Activated T-helper 1 cell treated with anti-CD3 and anti-CD28 coated beads, Interleukin-12 subunit alpha, Interleukin-12 subunit beta, Interleukin-2, Interleukin-4 antibody, amounts not matched to agents 30 ng/mL and 10 ng/mL and 1 ng/mL, durations not matched to agents 14 hours and 24 hours and 36 hours (primary cell): ENCODE data around the gene PLA2G2F. TPM values are rescaled to one million over a fixed set of nuclear protein-coding genes. Genes with fewer than 3 reads are reported as not detected.
A peak's percentile ranks its signal among the peaks of the same experiment; 100 is the strongest.

Experiments used
- DNase-seq: peaks from one replicate; pipeline ENCODE4 v3.0.0; 2021; ENCODE audit warnings: low spot score
- H3K27ac Mint-ChIP-seq: one replicate; pipeline ENCODE4 v1.8.0; 2021; ENCODE audit warnings: mild to moderate bottlenecking, mixed read lengths
- H3K27me3 Mint-ChIP-seq: one replicate; pipeline ENCODE4 v1.8.0; 2022; ENCODE audit warnings: mild to moderate bottlenecking, moderate library complexity, mixed read lengths; ENCODE audit not compliant: insufficient read depth
- H3K36me3 Mint-ChIP-seq: one replicate; pipeline ENCODE4 v1.8.0; 2021; ENCODE audit warnings: low read depth, mixed read lengths
- H3K4me1 Mint-ChIP-seq: one replicate; pipeline ENCODE4 v1.8.0; 2021; ENCODE audit warnings: low read depth, mixed read lengths
- H3K4me3 Mint-ChIP-seq: one replicate; pipeline ENCODE4 v1.8.0; 2021; ENCODE audit warnings: mild to moderate bottlenecking, moderate library complexity, mixed read lengths
- H3K9me3 Mint-ChIP-seq: one replicate; pipeline ENCODE4 v1.8.0; 2021; ENCODE audit warnings: mixed read lengths
- intact Hi-C: fragments of 100-400 bp; cut with micrococcal nuclease; formaldehyde crosslinking; loops from one replicate; pipeline ENCODE4 v1.15.1; 2024
- total RNA-seq: library from RNA; stranded (reverse); gene quantifications from 2 replicates; pipeline ENCODE4 v1.2.3, GENCODE V29; 2022

The PLA2G2F gene
- total RNA-seq, 1 donor from 2014 or later = not detected

DNA sequence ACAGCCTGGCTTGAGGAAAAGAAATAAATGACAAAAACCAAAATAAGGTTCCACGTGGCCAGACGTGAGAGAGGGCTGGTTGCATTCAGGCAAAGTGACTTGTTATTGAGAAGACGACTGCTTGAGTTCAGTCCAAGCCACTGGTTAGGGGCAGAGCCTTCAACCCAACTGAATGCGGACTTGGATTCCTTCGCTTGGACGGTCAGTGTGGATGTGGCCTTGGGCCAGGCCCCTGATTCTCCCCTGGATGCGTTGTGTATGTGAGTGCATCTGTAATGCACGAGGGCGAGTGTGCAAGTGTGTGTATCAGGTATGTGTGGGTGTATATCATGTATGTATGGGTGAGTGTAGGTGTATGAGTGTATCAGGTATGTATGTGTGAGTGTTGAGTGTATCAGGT, 1.9 kb downstream of the PLA2G2F start:
- H3K9me3 Mint-ChIP-seq = no peaks in the 10 kb centered on the region
- H3K4me3 Mint-ChIP-seq = no peak overlapping the region
- DNase-seq = no peak
- H3K27ac Mint-ChIP-seq = no peak overlapping the region
- intact Hi-C loops = no loop called here
- H3K4me1 Mint-ChIP-seq = no peaks in the 10 kb centered on the region
- no peaks in the 10 kb centered on the region for H3K36me3 Mint-ChIP-seq
- peaks cover 4% of the 10 kb centered on the region for H3K27me3 Mint-ChIP-seq

DNA sequence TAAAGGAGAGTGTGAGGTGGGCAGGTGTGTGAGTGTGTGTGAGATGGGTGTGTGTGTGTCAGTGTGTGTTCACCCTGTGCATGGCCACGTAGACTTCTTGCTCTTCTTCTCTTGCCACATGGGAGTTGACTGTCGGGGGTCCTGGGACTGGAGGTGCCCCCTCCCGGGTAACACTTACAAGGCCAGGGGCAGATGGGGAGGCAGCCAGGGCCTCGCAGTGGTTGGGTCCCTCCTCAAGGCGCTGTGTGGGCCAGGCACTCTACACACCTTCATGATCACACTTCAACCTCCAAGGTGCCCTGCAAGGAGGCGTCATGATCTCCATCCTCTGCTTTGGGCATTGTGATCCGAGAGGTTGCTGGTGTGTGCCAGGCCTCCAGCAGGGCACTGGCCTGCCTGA, 2.3 kb downstream of the PLA2G2F start:
- no peak overlapping the region for H3K27ac Mint-ChIP-seq

DNA sequence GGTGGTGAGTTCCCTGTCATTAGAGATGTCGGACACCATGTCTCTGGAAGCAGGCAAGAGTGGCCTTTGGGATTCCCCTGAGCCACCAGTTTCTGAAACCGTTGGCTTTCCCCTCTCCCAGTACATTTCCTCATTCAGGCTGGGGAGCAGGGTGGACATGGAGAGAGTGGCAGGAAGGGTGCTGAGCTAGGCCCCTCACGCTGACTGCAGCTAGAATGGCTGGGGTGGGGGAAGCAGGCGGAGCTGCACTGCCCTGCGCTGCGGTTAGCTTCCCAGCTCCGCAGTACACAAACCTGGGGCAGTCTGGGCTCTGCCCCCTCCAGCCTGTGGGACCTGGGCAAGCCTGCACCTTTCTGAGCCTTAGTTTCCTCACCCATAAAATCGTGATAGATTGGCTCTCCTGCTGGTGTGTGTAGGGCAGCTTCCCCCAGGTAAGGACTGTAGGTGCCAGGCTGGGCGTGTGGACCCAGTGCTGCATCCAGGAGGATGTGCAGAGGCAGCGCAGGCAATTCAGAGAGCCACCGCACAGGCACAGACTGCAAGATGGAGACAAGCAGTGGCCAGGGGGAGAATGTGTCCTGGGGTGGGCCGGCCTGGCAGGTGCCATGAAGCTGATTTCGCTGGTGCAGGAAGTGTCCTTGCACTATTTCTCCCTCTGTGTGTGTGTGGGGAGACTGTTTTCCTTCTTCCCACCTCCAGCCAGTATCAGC, 3.0 kb downstream of the PLA2G2F start:
- intact Hi-C loops = no loop called here
- Mint-ChIP-seq H3K4me1 (no peaks in the 10 kb centered on the region), H3K4me3 (no peak overlapping the region), H3K9me3 (no peaks in the 10 kb centered on the region), H3K27ac (no peak overlapping the region), H3K27me3 (peaks cover 4% of the 10 kb centered on the region), H3K36me3 (no peaks in the 10 kb centered on the region)
- no peak for DNase-seq

More for the DNA sequence above, 2.3 kb downstream of the PLA2G2F start:
- Mint-ChIP-seq H3K36me3 (no peaks in the 10 kb centered on the region), H3K4me1 (no peaks in the 10 kb centered on the region), H3K4me3 (no peak overlapping the region), H3K27me3 (peaks cover 4% of the 10 kb centered on the region), H3K9me3 (no peaks in the 10 kb centered on the region)
- DNase-seq = no peak
- intact Hi-C loops = no loop called here

DNA sequence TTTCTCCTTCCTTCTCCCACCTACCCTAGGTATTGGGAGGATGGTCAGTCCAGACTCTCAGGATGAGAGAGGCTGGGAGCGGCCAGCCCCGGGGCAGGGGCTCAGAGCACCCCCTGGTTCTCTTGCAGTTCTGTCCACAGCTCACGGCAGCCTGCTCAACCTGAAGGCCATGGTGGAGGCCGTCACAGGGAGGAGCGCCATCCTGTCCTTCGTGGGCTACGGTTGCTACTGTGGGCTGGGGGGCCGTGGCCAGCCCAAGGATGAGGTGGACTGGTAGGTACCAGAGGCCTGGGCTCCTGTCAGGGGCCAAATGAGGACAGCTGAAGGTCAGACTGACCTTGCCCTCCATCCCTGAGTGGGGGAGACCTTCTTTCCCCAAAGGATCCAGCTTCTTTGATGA, 4.2 kb downstream of the PLA2G2F start:
- peaks cover 1% of the 10 kb centered on the region for H3K27me3 Mint-ChIP-seq
- H3K4me1 Mint-ChIP-seq = no peaks in the 10 kb centered on the region
- no peak overlapping the region for H3K27ac Mint-ChIP-seq
- no peak overlapping the region for H3K4me3 Mint-ChIP-seq
- no peak for DNase-seq
- H3K36me3 Mint-ChIP-seq = no peaks in the 10 kb centered on the region
- no peaks in the 10 kb centered on the region for H3K9me3 Mint-ChIP-seq
- intact Hi-C loops = no loop called here

DNA sequence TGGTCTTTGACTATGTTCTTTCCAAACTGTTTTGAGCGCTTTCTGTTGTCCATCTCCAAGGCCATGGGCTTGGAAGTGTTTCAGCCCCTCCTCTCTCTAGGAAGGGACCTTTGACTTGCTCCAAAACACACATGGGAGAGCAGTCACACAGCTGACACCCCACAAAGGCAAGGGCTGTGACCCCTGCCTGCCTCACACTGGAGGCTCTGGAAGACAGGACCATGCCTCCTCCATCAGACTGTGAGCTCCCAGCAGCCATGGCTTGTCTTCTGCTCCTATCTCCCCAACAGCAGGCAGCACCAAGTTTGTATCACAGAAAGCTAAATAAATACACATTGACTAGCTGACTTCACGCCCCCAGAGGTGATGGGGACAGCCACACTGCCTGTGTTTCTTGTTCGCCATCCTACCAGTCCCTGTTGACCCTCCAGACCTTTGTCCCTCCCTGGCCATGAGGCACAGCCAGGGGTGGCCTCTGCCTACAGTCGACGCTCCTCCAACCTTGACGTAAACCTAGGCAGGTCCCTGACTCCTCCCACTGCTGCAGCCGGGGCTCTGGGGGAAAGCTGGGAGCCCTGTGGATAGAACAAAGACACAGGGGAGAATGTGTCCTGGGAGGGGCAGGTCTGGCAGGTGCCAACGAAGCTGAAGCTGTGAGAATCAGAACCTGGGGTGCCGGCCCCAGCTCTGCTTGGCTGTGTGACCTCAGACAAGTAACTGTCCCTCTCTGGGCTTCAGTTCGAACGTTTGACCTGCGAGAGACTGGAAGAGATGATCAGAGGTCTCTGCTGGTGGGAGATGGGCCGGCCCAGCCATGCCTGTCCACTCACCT, 4.8 kb downstream of the PLA2G2F start:
- Mint-ChIP-seq H3K36me3 (no peaks in the 10 kb centered on the region), H3K4me3 (no peak overlapping the region), H3K9me3 (no peaks in the 10 kb centered on the region), H3K4me1 (no peaks in the 10 kb centered on the region), H3K27me3 (no peaks in the 10 kb centered on the region), H3K27ac (no peak overlapping the region)
- intact Hi-C loops = no loop called here
- DNase-seq = no peak

DNA sequence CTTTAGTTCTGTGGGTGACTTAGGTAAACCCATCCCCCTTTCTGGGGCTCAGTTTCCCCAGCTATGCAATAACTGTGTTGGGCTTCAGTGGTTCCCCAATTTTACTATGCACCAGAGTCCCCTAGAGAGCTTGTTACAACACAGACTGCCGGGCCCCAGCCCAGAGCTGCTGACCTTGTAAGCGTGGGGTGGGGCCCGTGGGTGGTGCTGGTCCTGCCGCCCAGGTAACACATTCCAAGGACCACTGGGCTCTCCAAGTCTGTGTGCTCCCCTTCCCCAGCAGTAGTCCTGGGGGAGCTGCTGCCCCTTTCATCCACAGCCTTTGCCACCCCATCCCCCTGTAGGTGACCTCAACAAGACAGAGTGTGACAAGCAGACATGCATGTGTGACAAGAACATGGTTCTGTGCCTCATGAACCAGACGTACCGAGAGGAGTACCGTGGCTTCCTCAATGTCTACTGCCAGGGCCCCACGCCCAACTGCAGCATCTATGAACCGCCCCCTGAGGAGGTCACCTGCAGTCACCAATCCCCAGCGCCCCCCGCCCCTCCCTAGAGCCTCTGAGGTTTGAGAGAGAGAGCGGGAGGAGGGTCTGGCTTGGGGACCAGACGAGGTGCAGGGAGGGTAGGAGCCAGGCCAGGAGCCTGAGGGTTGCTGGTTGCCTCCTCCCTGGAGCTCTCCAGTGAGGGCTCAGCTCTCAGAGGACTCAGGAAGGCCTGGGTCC, 8.9 kb downstream of the PLA2G2F start:
- H3K4me1 Mint-ChIP-seq = peaks cover 5% of the 10 kb centered on the region
- no peak for DNase-seq
- no peak overlapping the region for H3K27ac Mint-ChIP-seq
- H3K4me3 Mint-ChIP-seq = no peak overlapping the region
- no peaks in the 10 kb centered on the region for H3K9me3 Mint-ChIP-seq
- H3K27me3 Mint-ChIP-seq = no peaks in the 10 kb centered on the region
- intact Hi-C loops = no loop called here
- no peaks in the 10 kb centered on the region for H3K36me3 Mint-ChIP-seq

DNA sequence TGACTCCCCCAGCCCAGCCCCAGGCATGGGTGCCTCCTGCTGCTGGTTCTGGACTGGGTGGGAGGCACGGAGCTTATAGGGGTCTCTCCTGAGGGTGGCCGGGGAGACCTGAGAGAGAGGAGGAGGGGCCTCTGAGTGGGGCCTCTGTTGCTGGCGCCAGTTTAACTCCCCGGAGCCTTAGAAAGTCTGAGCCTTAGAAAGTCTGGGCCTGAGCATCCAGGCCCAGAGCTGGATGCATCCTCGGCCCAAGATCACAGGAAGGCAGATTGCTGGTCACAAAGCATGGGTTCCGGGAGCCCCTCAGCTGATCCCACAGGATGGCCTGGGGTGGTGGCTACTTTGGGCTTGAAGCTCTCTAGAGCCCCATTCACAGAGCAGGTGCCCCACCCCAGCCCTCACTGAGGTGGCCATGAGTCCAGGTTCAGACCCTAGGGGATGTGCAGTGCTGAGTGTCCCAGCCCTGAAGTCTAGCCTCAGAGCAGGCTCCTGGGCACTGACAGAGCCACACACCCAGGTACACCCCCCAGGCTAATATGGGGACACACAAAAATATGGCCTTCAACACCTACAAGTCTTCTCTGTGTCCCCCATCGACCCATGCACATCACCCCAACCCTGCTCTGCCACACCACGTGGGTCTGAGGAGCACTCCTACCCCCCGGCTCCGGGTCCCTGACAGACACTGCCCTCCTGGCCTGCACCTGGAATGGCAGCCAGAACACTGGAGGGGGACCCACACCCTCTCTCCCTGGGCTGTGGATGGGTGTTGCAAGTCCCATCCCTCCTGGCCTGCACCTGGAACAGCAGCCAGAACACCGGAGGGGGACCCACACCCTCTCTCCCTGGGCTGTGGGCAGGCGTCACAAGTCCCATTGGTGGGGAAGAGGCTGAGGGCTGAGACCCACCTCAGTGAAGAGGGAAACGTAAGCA, 9.7 kb downstream of the PLA2G2F start:
- Mint-ChIP-seq H3K36me3 (no peaks in the 10 kb centered on the region), H3K27ac (no peak overlapping the region), H3K4me1 (peaks cover 5% of the 10 kb centered on the region), H3K9me3 (no peaks in the 10 kb centered on the region), H3K4me3 (no peak overlapping the region), H3K27me3 (no peaks in the 10 kb centered on the region)
- intact Hi-C loops = no loop called here
- no peak for DNase-seq

DNA sequence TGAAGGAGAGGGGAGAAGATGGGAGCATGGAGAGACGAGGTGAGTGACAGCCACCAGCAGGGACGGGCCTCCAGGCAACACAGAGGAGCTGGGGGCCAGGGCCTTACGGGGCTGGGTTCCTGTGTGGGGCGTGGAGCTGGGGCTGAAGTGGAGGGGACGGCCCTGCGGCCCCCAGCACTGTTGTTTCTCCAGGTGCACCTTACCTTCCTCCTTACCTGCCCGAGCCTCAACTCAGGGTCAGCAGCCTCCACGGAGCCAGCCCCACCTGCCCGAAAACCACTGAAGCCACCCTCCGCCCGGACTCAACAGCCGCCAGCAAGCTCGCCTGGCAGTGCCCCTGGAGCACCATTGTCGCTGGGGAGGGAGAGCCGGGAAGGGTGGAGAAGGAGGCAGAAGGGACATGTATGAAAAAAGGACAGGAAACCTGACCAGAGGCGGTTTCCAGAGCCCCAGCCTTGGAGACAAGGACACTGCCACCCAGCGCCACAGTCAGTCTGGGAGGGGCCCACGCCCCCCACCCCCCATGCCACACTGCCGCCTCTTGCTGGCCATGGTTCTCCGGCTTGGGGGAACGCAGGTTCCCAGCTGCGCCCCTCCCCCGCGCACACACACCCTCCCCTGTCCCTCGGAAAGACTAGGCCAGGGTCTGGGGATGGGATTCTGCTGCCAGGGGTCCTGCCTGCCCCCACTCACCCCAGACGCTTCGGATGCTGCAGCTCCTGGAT, 10.6 kb downstream of the PLA2G2F start:
- Mint-ChIP-seq H3K4me1 (peaks cover 14% of the 10 kb centered on the region), H3K27me3 (no peaks in the 10 kb centered on the region), H3K4me3 (no peak overlapping the region), H3K9me3 (no peaks in the 10 kb centered on the region), H3K27ac (no peak overlapping the region), H3K36me3 (no peaks in the 10 kb centered on the region)
- DNase-seq = no peak
- intact Hi-C loops = loop anchor here (5.0 kb wide), 1 partner anchor 38 kb away; the partner anchor contains the start of genes PLA2G2C and UBXN10

DNA sequence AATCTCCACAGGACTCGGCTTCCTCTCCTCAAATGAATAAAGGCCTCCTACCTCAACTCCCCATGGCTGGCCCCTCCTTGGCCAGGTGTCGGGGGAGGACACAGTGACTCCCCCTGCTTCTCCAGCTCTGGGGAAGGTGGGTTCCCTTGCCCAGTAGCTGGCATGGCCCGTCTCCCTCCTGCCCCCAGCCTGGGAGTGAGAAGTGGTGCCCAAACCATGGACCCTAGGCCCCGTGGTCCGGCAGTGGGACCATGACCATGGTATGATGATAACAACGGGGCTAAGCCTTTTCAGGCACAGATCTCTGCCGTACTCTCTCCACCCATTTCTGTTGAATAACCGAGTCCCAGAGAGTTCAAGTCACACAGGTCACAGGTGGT, 11.2 kb downstream of the PLA2G2F start:
- no peak for DNase-seq
- Mint-ChIP-seq H3K36me3 (no peaks in the 10 kb centered on the region), H3K4me1 (peaks cover 17% of the 10 kb centered on the region), H3K27ac (no peak overlapping the region), H3K9me3 (no peaks in the 10 kb centered on the region), H3K27me3 (no peaks in the 10 kb centered on the region), H3K4me3 (no peak overlapping the region)
- intact Hi-C loops = loop anchor here (5.0 kb wide), 1 partner anchor 37 kb away; the partner anchor contains the start of genes PLA2G2C and UBXN10

DNA sequence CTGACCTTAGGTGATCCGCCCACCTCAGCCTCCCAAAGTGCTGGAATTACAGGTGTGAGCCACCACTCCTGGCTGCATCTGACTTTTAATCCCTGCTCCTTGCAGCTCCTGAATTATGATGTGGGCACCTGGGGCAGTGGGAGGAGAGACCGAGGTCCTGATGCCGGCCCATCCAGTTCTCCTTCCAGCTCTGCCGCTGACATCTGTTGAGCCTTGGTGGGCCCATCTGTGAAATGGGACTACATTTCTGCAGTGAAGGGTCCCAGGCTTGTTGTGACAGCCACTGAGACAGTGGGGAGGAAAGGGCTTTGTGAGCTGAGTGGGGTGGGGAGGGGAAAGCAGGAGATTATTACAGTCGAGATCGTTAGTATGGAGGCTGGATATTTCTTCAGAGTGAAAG, 11.8 kb downstream of the PLA2G2F start:
- no peak for DNase-seq
- Mint-ChIP-seq H3K27me3 (no peaks in the 10 kb centered on the region), H3K4me1 (peaks cover 17% of the 10 kb centered on the region), H3K27ac (no peak overlapping the region), H3K9me3 (no peaks in the 10 kb centered on the region), H3K4me3 (no peak overlapping the region), H3K36me3 (no peaks in the 10 kb centered on the region)
- intact Hi-C loops = loop anchor here (5.0 kb wide), 1 partner anchor 36 kb away; the partner anchor contains the start of genes PLA2G2C and UBXN10

DNA sequence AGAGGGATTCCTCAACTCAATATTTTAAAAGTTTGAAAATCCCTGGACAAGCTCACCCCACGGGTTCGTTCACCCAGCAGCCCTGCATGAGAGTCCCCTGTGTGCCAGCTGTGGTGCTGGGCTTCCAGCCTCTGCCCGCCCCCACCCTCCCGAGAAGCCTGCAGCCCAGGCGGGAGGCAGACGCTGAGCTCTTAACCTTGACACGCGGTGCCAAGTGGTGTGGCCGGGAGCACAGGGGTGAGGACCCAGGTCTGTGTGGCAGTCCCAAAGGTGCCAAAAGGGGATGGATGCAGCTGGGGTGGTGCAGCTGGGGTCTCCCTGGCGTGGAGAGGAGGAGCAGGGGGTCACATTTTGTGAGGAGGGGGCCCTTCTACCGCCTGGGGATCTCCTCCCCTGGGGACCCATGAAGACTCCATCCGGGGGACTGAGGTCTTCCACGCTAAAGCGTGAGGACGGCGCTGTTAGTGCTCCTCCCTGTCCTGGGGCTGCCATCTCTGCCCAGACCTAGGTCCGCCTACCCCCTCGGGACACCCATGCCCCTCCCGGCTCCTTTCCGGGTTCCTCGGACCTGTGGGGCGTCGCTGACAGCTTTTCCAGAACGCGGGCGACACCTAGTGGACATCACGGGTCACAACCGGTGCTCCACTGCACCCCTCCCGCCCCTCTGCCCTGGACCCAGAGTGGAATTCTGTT, 12.9 kb downstream of the PLA2G2F start:
- H3K36me3 Mint-ChIP-seq = no peaks in the 10 kb centered on the region
- H3K27ac Mint-ChIP-seq = peak overlapping the region; percentile 20
- peak overlapping the region; percentile 73 for H3K4me3 Mint-ChIP-seq
- peak; percentile 69 for DNase-seq
- intact Hi-C loops = loop anchor here (1.0 to 5.0 kb wide), 6 partner anchors 35 to 270 kb away; partner anchors contain the start of genes OTUD3, PLA2G2C and UBXN10
- no peaks in the 10 kb centered on the region for H3K27me3 Mint-ChIP-seq
- H3K9me3 Mint-ChIP-seq = no peaks in the 10 kb centered on the region
- H3K4me1 Mint-ChIP-seq = peaks cover 17% of the 10 kb centered on the region
